Measurements from ENCODE around the gene DPYSL5.

DNA sequence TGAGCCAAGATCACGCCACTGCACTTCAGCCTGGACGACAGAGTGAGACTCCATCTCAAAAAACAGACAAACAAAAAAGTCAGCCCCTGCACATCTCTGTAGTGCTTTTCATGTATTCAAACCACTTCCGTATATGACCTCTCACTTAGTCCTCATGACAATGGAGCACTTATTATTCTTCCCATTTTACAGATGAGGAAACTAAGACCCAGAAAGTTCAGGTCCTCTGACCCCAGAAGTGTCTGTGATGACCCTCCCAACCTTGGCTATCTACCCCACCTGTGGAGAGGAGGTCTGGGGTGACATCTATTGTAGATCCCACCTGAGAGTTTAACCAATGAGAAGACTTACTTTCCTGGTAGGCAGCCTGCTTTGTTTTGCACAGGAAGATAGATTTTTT, 100.9 kb downstream of the DPYSL5 start:
- TF ChIP-seq, protein P1, sequence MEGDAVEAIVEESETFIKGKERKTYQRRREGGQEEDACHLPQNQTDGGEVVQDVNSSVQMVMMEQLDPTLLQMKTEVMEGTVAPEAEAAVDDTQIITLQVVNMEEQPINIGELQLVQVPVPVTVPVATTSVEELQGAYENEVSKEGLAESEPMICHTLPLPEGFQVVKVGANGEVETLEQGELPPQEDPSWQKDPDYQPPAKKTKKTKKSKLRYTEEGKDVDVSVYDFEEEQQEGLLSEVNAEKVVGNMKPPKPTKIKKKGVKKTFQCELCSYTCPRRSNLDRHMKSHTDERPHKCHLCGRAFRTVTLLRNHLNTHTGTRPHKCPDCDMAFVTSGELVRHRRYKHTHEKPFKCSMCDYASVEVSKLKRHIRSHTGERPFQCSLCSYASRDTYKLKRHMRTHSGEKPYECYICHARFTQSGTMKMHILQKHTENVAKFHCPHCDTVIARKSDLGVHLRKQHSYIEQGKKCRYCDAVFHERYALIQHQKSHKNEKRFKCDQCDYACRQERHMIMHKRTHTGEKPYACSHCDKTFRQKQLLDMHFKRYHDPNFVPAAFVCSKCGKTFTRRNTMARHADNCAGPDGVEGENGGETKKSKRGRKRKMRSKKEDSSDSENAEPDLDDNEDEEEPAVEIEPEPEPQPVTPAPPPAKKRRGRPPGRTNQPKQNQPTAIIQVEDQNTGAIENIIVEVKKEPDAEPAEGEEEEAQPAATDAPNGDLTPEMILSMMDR (IDR thresholded peaks at IDR 0.05): no peak
- no peak for TF ChIP-seq POLR2A (IDR thresholded peaks at IDR 0.05)

Measured in right lobe of liver (tissue), 4 donors.